Ascending aorta (tissue), 2 donors: Measurements from ENCODE around the gene NOTCH2. TPM values are rescaled to one million over a fixed set of nuclear protein-coding genes. Genes with fewer than 3 reads are reported as not detected.
"Not testable (repeated sequence)": the region's sequence is repeated elsewhere in the genome, so short reads cannot be mapped to it uniquely, and the experiment has no call there.

Source experiments
- DNase-seq, 2 donors: peaks; one replicate each; pipeline ENCODE4 v3.0.0-alpha.2; 2019; ENCODE audit warnings: low spot score in 2 of 2
- H3K27ac ChIP-seq, 2 donors: fragments of 200-600 bp; sonication (generic); one replicate each; pipeline ENCODE4 v1.5.1; 2016 to 2017; ENCODE audit warnings: mild to moderate bottlenecking in 1 of 2
- H3K27me3 ChIP-seq: fragments of 200-600 bp; sonication (generic); one replicate; pipeline ENCODE4 v1.5.1; 2017
- H3K36me3 ChIP-seq, 2 donors: fragments of 200-600 bp; sonication (generic); one replicate each; pipeline ENCODE4 v1.5.1; 2016
- H3K4me1 ChIP-seq, 2 donors: fragments of 200-600 bp; sonication (generic); one replicate each; pipeline ENCODE4 v1.5.1; 2016 to 2017; ENCODE audit warnings: mild to moderate bottlenecking in 1 of 2
- H3K4me3 ChIP-seq, 2 donors: fragments of 200-600 bp; sonication (generic); one replicate each; pipeline ENCODE4 v1.5.1; 2016 to 2017; ENCODE audit warnings: mild to moderate bottlenecking in 1 of 2
- H3K9me3 ChIP-seq, 2 donors: fragments of 200-600 bp; sonication (generic); one replicate each; pipeline ENCODE4 v1.5.1; 2016
- intact Hi-C: fragments of 100-400 bp; cut with DNase I; formaldehyde crosslinking; loops from one replicate; pipeline ENCODE4 v1.15.1; 2023
- total RNA-seq: library from RNA; depleted of rRNA; stranded (reverse); fragments of >200 nt; gene quantifications from one replicate; pipeline ENCODE4 v1.1.0, GENCODE V29; 2016

Gene NOTCH2
- total RNA-seq, 1 donor from 2014 or later, result 80.4 TPM

- H3K27ac ChIP-seq, H3K9me3 ChIP-seq, H3K27me3 ChIP-seq, DNase-seq, H3K36me3 ChIP-seq, intact Hi-C loops, H3K4me1 ChIP-seq, H3K4me3 ChIP-seq: not testable (repeated sequence)
Measured at GRCh38 chr1:120096981-120097545, 27.6 kb upstream of the NOTCH2 start.

GRCh38 chr1:120093548-120094181 lies 24.2 kb upstream of the NOTCH2 start:
- H3K27me3 ChIP-seq, H3K4me1 ChIP-seq, H3K9me3 ChIP-seq, DNase-seq, intact Hi-C loops, H3K27ac ChIP-seq, H3K36me3 ChIP-seq, H3K4me3 ChIP-seq: not testable (repeated sequence)

GRCh38 chr1:120092232-120093218 lies 23.1 kb upstream of the NOTCH2 start:
- H3K4me3 ChIP-seq, H3K27ac ChIP-seq, intact Hi-C loops, H3K4me1 ChIP-seq, DNase-seq, H3K9me3 ChIP-seq, H3K27me3 ChIP-seq, H3K36me3 ChIP-seq: not testable (repeated sequence)

- H3K4me3 ChIP-seq, H3K27ac ChIP-seq, H3K4me1 ChIP-seq, DNase-seq, H3K27me3 ChIP-seq, H3K9me3 ChIP-seq, intact Hi-C loops, H3K36me3 ChIP-seq: not testable (repeated sequence)
Measured at GRCh38 chr1:120090830-120091229, 21.4 kb upstream of the NOTCH2 start.

DNA sequence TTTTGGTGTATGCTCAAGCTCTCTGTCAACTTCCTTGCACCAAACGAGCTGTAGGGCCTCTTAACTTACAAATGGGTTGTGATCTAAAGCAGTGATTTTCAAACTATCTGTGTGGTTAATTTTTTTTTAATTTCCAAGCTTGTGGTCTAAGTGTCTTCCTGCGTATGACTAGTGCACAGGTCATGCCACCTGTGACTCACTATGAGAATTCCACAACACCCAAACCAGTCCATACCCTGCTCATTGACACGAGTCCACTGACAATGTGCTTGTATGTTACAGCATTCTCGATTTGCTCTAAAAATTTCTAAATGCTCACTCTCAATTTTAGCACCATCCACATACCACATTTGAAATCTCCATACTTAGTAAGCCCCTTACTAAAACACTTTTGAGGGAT lies 18.5 kb upstream of the NOTCH2 start:
- H3K27me3 ChIP-seq, H3K4me3 ChIP-seq, intact Hi-C loops, H3K27ac ChIP-seq, H3K4me1 ChIP-seq, DNase-seq, H3K36me3 ChIP-seq, H3K9me3 ChIP-seq: not testable (repeated sequence)

DNA sequence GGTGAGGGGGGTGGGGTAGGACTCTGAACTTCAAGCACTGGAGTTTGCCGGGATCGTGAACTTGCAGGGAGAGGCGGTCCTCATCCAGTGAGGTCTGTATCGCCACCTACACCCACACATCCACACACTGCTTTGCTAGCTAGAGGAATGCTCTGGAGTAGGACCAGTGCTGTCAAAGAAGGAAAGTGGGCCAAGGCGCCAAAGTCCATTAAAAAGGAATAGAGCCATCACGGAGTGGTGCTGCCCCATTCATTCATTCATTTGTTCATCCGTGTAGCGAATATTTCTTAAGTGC lies 405 bp upstream of the NOTCH2 start:
- H3K4me1 ChIP-seq, H3K27me3 ChIP-seq, DNase-seq, H3K27ac ChIP-seq, H3K9me3 ChIP-seq, intact Hi-C loops, H3K36me3 ChIP-seq, H3K4me3 ChIP-seq: not testable (repeated sequence)

- H3K36me3 ChIP-seq, H3K4me1 ChIP-seq, intact Hi-C loops, H3K9me3 ChIP-seq, H3K27me3 ChIP-seq: not testable (repeated sequence)
- peak in 1 of 2 donors; percentile 63 for DNase-seq
- Histone ChIP-seq H3K4me3 (peak overlapping the region; percentile 57 to 91), H3K27ac (peak overlapping the region; percentile 93 to 97)
Measured at GRCh38 chr1:120068683-120069066, 787 bp downstream of the NOTCH2 start.

DNA sequence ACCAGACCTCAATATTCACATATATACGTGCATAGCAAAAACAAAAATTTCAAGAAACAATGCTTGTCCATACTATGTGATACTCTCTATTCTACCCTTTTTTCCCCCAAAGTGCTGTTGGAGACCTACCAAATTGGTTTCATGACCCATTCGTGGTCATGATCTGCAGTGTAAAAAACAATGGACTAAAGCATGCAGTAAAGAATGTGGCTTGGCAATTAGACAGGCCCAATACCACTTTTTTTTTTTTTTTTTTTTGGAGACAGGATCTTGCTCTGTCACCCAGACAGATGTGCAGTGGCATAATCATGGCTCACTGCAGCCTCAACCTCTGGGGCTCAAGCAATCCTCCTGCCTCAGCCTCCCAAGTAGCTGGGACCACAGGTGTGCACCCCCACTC lies 21.3 kb downstream of the NOTCH2 start:
- DNase-seq, H3K27ac ChIP-seq, intact Hi-C loops, H3K4me1 ChIP-seq, H3K27me3 ChIP-seq, H3K9me3 ChIP-seq, H3K4me3 ChIP-seq, H3K36me3 ChIP-seq: not testable (repeated sequence)

DNA sequence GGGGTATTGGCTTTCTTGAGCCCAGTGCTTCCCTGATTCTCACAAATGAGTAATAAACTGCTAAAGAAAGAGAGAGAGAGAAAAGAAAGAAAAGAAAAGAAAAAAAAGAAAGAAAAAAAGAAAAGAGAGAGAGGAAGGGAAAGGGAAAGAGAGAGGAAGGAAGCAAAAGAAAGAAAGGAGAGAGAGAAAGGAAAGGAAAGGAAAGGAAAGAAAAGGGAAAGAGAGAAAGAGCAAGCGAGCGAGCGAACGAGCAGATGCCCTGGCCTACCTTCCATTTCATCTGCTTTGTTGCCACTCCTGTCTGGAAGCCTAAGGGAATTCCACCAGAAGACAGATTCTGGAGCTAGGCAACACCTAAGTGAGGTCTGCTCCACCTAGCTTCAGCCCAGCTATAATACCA lies 27.7 kb downstream of the NOTCH2 start:
- H3K4me3 ChIP-seq, DNase-seq, intact Hi-C loops, H3K36me3 ChIP-seq, H3K9me3 ChIP-seq, H3K27ac ChIP-seq, H3K4me1 ChIP-seq, H3K27me3 ChIP-seq: not testable (repeated sequence)

DNA sequence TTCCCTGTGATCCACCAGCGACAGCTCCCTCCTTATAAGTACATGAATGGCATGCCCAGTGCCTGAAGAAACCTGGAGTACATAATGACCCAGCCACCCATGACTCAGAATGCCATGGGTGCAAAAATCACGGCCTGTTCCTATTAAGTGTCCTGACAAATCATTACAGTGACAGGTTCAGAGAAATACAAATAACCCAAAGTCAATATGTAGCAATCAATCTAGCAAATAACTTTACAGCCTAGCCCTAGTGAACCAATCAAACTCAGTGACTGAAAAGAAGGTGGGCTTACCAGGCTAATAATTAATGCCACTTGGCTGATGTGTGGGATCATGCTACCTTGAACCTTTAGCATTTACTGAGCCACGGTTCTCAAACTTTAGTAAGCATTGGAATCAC lies 37.2 kb downstream of the NOTCH2 start:
- H3K27ac ChIP-seq, intact Hi-C loops: not testable (repeated sequence)

DNA sequence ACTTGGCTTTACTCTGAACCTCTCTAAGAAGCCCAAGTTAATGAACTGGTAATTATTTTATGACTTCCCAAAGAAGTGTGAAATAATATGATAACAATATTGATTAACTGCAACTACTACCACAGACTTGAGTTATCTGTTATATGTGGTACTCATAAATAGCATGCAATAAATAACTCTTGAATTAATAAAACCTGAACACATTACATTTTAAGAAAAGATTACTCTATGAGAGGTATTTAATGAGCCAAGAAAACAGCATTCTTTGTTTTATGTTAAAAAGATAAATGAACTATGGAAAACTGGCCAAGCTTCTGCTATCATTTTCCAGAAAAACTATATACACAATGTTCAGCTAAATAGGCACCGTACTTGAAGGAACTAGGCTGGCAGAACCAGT lies 45.7 kb downstream of the NOTCH2 start:
- H3K36me3 ChIP-seq, H3K27me3 ChIP-seq, H3K9me3 ChIP-seq, H3K4me3 ChIP-seq, DNase-seq, H3K4me1 ChIP-seq, intact Hi-C loops, H3K27ac ChIP-seq: not testable (repeated sequence)

More for the DNA sequence above, 37.2 kb downstream of the NOTCH2 start:
- not testable (repeated sequence) for H3K4me1 ChIP-seq, H3K27me3 ChIP-seq, H3K36me3 ChIP-seq, H3K4me3 ChIP-seq, DNase-seq, H3K9me3 ChIP-seq

GRCh38 chr1:120014978-120015377 lies 54.5 kb downstream of the NOTCH2 start:
- H3K36me3 ChIP-seq, intact Hi-C loops, H3K9me3 ChIP-seq, H3K27ac ChIP-seq, H3K4me3 ChIP-seq, DNase-seq, H3K27me3 ChIP-seq, H3K4me1 ChIP-seq: not testable (repeated sequence)

GRCh38 chr1:120008320-120008719 lies 61.1 kb downstream of the NOTCH2 start:
- H3K4me1 ChIP-seq, H3K4me3 ChIP-seq, H3K9me3 ChIP-seq, H3K27ac ChIP-seq, H3K36me3 ChIP-seq, DNase-seq, intact Hi-C loops, H3K27me3 ChIP-seq: not testable (repeated sequence)

DNA sequence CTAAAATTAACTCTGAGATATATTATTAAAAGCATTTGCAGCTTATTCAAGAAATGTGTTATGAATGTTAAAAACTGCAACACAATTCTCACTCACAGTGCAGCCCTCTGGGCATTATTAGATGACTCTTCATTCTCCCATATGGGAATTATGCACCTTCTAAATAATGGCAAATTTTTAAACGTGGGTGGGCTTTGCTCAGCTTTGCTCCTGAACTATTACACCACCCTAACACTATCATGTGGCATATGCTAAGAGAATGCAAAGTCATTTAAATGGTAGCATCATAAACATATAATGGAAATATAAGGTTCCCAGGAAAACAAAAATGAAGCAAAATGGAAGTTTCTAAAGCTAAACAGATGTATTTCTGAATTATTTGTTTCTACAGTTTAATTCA lies 61.6 kb downstream of the NOTCH2 start:
- intact Hi-C loops, H3K36me3 ChIP-seq, H3K4me3 ChIP-seq, DNase-seq, H3K27ac ChIP-seq, H3K4me1 ChIP-seq, H3K9me3 ChIP-seq, H3K27me3 ChIP-seq: not testable (repeated sequence)
